Loucy (cell line): ENCODE results near the gene SSPN.

Source experiments
- H2AFZ ChIP-seq: fragments of 200-600 bp; sonication (generic); 2 replicates; pipeline ENCODE4 v1.6.0; 2016; ENCODE audit warnings: antibody characterized with exemption, mild to moderate bottlenecking, low read length, moderate library complexity
- H3F3A ChIP-seq: fragments of 200-600 bp; 2 replicates; pipeline ENCODE4 v1.6.0; 2016; ENCODE audit warnings: antibody characterized with exemption, low read depth, mild to moderate bottlenecking
- H3K27me3 ChIP-seq: fragments of 200-600 bp; sonication (generic); 2 replicates; pipeline ENCODE4 v1.6.1; 2014; ENCODE audit warnings: low read length, mild to moderate bottlenecking; ENCODE audit not compliant: insufficient read depth, poor library complexity, severe bottlenecking
- H3K36me3 ChIP-seq: fragments of 200-600 bp; sonication (generic); 2 replicates; pipeline ENCODE4 v1.6.1; 2016; ENCODE audit warnings: low read length; ENCODE audit not compliant: insufficient read depth
- H3K4me1 ChIP-seq: fragments of 200-600 bp; sonication (generic); 2 replicates; pipeline ENCODE4 v1.5.1; 2014; ENCODE audit warnings: low read length, mild to moderate bottlenecking; ENCODE audit not compliant: insufficient read depth, poor library complexity, severe bottlenecking
- H3K4me2 ChIP-seq: fragments of 200-600 bp; sonication (generic); 2 replicates; pipeline ENCODE4 v1.6.0; 2014; ENCODE audit warnings: antibody characterized with exemption, low read length, low read depth, mild to moderate bottlenecking; ENCODE audit not compliant: poor library complexity, severe bottlenecking
- H3K4me3 ChIP-seq: fragments of 200-600 bp; sonication (generic); 2 replicates; pipeline ENCODE4 v1.5.1; 2014; ENCODE audit warnings: low read length, mild to moderate bottlenecking, mixed read lengths; ENCODE audit not compliant: poor library complexity, severe bottlenecking
- H3K79me2 ChIP-seq: fragments of 200-600 bp; sonication (generic); 2 replicates; pipeline ENCODE4 v1.6.1; 2014; ENCODE audit warnings: low read length; ENCODE audit not compliant: insufficient read depth
- H3K9ac ChIP-seq: fragments of 200-600 bp; sonication (generic); 2 replicates; pipeline ENCODE4 v1.6.0; 2014; ENCODE audit warnings: mild to moderate bottlenecking, low read depth, low read length, moderate library complexity; ENCODE audit not compliant: poor library complexity, severe bottlenecking
- H3K9me2 ChIP-seq: fragments of 200-600 bp; sonication (generic); replicated peaks from 2 replicates; pipeline ENCODE4 v1.6.1; 2016; ENCODE audit warnings: low read depth, low read length, mixed read lengths
- H3K9me3 ChIP-seq: fragments of 200-600 bp; sonication (generic); 2 replicates; pipeline ENCODE4 v1.6.1; 2014; ENCODE audit warnings: mild to moderate bottlenecking, antibody characterized with exemption, low read length, low read depth; ENCODE audit not compliant: insufficient read depth
- H4K20me1 ChIP-seq: fragments of 200-600 bp; sonication (generic); 2 replicates; pipeline ENCODE4 v1.6.0; 2014; ENCODE audit warnings: antibody characterized with exemption, low read length, mild to moderate bottlenecking; ENCODE audit not compliant: insufficient read depth, poor library complexity, severe bottlenecking
- CTCF ChIP-seq: fragments of 200-600 bp; sonication (generic); conservative IDR thresholded peaks from 2 replicates; pipeline ENCODE4 v1.5.1; 2014; ENCODE audit warnings: mild to moderate bottlenecking, antibody characterized with exemption, low read length
- EZH2phosphoT487 ChIP-seq: fragments of 200-600 bp; IDR thresholded peaks from 2 replicates; pipeline ENCODE4 v1.6.1; 2018; ENCODE audit warnings: antibody characterized with exemption, mild to moderate bottlenecking, moderate library complexity, borderline replicate concordance

SSPN gene

GRCh38 chr12:26242683-26243082 lies 47.3 kb downstream of the SSPN start:
- Histone ChIP-seq H3F3A (no peaks in the 10 kb centered on the region), H3K9me2 (no peaks in the 10 kb centered on the region), H3K27me3 (no peaks in the 10 kb centered on the region), H3K4me2 (no peak overlapping the region), H3K79me2 (no peaks in the 10 kb centered on the region), H3K9me3 (no peaks in the 10 kb centered on the region), H3K4me1 (no peaks in the 10 kb centered on the region), H4K20me1 (no peaks in the 10 kb centered on the region), H2AFZ (no peak overlapping the region; the same call in 1 of the 2 replicates), H3K36me3 (no peaks in the 10 kb centered on the region), H3K9ac (no peak overlapping the region), H3K4me3 (no peak overlapping the region)
- TF ChIP-seq EZH2phosphoT487 (no peak), CTCF (no peak)

- Histone ChIP-seq H3K4me3 (no peak overlapping the region), H3K9me3 (peaks cover 4% of the 10 kb centered on the region; the same call in 1 of the 2 replicates), H3K4me2 (no peak overlapping the region), H3K9me2 (no peaks in the 10 kb centered on the region), H3K4me1 (no peaks in the 10 kb centered on the region), H3K9ac (no peak overlapping the region), H3F3A (no peaks in the 10 kb centered on the region), H3K79me2 (no peaks in the 10 kb centered on the region), H3K27me3 (no peaks in the 10 kb centered on the region), H3K36me3 (no peaks in the 10 kb centered on the region), H2AFZ (no peak overlapping the region), H4K20me1 (no peaks in the 10 kb centered on the region)
- TF ChIP-seq CTCF (no peak), EZH2phosphoT487 (no peak)
Measured at GRCh38 chr12:26244503-26244902, 49.1 kb downstream of the SSPN start.

- H3K79me2 ChIP-seq: no peaks in the 10 kb centered on the region
- H4K20me1 ChIP-seq: no peaks in the 10 kb centered on the region
- H3K9ac ChIP-seq: no peak overlapping the region
- H3K4me1 ChIP-seq: no peaks in the 10 kb centered on the region
- peak overlapping the region; percentile 73 for H2AFZ ChIP-seq
- H3K9me3 ChIP-seq: peaks cover 6% of the 10 kb centered on the region; the same call in 1 of the 2 replicates
- no peaks in the 10 kb centered on the region for H3K36me3 ChIP-seq
- H3K4me3 ChIP-seq: no peak overlapping the region
- no peaks in the 10 kb centered on the region for H3F3A ChIP-seq
- no peaks in the 10 kb centered on the region for H3K27me3 ChIP-seq
- H3K9me2 ChIP-seq: no peaks in the 10 kb centered on the region
- H3K4me2 ChIP-seq: no peak overlapping the region
- TF ChIP-seq CTCF (no peak), EZH2phosphoT487 (no peak)
Measured at GRCh38 chr12:26245175-26245942, 50.0 kb downstream of the SSPN start.
